Fibroblast of the aortic adventitia (primary cell): ENCODE results near the gene RAB1B. TPM values are rescaled to one million over a fixed set of nuclear protein-coding genes. Genes with fewer than 3 reads are reported as not detected.

Source experiments
- DNase-seq: peaks from one replicate; pipeline ENCODE4 v3.0.0-alpha.2; 2010; ENCODE audit warnings: low read depth
- H3K4me3 ChIP-seq: 2 replicates; pipeline ENCODE4 v1.5.1; 2011; ENCODE audit warnings: low read depth, mild to moderate bottlenecking, control low read depth, low read length, moderate library complexity
- total RNA-seq: library from RNA; depleted of rRNA; stranded (reverse); fragments of >200 nt; gene quantifications from 2 replicates; pipeline ENCODE4 v1.2.3, GENCODE V29; 2012; ENCODE audit warnings: low replicate concordance
- TF ChIP-seq, protein P1 (sequence below): IDR thresholded peaks from 2 replicates; pipeline ENCODE4 v1.5.1; 2011; ENCODE audit warnings: mild to moderate bottlenecking, low read length, control low read depth, inconsistent platforms; ENCODE audit not compliant: insufficient read depth

The RAB1B gene
- total RNA-seq, 1 donor: 85.1 TPM

DNA sequence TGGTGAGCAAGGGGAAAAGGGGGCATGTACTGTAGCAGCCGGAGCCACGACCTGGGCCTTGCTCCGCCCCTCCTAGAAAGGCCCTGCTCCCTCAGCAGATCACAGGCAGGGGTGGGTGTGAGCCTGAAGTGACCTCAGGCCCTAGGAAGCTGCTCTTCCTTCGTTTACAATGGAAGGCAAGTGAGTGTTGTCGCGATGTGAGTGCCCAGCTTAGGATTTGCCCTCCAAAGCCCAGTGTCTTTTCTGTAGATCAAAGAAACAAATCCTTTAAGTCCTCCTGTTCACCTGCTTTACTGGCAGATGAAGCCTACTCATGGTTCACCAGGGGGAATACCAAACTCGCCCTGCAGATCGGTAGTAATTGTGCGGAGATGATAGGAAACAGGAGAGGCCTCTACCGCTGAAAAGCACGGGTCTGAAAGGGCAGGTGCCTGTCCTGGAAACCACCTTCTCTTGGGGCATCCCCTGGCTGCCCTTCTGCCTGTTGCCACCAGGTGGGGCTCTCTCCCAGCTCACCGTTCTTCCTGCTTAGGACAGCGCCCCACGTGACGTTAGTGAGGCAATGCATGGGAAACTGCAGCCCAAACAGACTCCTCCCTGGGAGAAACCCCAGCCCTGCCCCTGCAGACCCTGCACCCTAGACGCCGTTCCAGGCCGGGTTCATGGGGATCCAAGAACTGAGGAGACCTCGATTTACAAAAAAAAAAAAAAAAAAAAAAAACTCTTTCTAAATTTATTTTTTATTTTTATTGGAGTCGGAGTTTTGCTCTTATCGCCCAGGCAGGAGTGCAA, 45.9 kb upstream of the RAB1B start:
- TF ChIP-seq, protein P1, sequence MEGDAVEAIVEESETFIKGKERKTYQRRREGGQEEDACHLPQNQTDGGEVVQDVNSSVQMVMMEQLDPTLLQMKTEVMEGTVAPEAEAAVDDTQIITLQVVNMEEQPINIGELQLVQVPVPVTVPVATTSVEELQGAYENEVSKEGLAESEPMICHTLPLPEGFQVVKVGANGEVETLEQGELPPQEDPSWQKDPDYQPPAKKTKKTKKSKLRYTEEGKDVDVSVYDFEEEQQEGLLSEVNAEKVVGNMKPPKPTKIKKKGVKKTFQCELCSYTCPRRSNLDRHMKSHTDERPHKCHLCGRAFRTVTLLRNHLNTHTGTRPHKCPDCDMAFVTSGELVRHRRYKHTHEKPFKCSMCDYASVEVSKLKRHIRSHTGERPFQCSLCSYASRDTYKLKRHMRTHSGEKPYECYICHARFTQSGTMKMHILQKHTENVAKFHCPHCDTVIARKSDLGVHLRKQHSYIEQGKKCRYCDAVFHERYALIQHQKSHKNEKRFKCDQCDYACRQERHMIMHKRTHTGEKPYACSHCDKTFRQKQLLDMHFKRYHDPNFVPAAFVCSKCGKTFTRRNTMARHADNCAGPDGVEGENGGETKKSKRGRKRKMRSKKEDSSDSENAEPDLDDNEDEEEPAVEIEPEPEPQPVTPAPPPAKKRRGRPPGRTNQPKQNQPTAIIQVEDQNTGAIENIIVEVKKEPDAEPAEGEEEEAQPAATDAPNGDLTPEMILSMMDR: peak; percentile 100
- DNase-seq: peak; percentile 92
- H3K4me3 ChIP-seq: no peak overlapping the region

DNA sequence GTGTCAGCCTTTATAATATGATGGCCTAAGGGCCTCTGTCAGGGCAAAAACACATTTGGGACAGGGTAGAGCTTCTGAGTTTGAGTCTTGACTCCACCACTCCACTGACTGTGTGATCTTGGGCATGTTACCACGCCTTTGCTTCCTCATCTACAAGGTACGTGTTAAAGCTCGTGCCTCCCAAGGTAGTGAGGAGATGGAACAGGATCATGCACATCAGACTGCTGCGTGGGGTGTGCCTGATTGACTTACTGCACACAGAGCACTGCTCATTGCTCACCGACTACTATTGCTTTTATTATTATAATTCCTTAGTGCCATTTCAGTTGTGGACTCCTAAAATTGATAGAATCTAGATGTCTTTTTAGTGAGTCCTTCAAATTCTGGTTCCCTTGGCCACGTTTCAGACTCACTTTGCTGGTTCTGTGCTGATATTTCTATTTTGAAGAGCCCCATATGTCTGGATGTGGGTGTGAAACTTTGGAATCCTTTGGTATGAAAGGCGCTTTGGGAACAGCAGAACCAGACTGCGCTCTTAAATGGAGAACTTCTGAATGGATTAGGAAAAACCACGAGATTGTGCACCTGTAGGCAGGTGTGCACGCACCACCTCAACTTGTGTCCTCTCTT, 44.1 kb upstream of the RAB1B start:
- no peak overlapping the region for H3K4me3 ChIP-seq
- DNase-seq: no peak
- TF ChIP-seq, protein P1: no peak

DNA sequence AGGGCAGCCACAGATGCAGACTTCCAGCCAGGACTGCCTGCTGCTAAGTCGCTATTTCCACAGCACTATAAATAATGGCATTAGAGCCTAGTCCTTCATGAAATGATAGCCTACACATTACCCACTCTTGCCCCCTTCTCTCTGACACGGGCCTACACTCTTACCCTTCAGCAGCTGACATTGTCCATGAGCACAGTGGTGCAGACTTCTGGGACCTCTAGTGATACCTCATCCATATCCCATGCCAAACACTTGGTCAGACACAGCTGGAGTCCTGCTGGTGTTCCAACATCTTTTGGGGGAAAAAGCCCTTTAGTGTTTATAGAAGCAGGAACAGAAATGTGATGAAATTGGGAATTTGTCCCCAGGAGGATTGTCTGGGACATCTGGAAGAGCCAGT, 43.4 kb upstream of the RAB1B start:
- H3K4me3 ChIP-seq: no peak overlapping the region
- DNase-seq: no peak
- TF ChIP-seq, protein P1: no peak

DNA sequence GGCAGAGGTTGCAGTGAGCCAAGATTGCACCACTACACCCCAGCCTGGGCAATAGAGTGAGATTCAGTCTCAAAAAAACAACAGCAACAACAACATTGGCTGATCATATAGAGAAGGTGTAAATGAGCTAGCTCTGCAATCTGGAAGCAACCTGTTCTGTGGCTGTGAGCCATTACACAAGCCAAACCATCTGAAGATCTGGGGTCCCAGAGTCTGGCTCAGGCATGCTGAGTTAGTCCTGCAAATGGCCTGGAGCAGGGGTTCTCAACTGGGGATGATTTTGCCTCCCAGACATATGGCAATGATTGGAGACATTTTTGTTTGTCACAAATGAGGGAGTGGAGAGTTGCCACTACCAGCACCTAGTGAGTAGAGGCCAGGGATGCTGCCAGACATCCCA, 42.3 kb upstream of the RAB1B start:
- no peak for DNase-seq
- TF ChIP-seq, protein P1: no peak
- no peak overlapping the region for H3K4me3 ChIP-seq

DNA sequence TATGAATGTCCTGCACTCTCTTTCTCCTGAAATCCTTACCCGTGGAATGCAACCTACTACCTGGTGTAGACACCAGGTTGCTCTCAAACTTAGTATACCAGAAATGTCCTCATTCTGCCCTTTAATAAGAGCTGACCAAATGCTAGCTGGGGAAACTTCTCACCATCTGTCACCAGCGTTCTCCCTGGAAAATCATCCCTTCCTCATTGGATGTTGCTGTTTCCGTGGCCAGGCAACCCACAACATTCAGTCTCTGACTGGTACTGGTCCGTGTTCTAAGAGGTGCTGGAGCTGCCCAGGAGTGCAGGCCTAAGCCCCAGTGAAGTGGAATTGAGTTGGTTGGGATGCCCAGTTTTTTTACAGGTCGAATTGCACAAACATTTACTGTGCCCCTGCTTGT, 40.7 kb upstream of the RAB1B start:
- no peak for DNase-seq
- H3K4me3 ChIP-seq: no peak overlapping the region
- TF ChIP-seq, protein P1: no peak

DNA sequence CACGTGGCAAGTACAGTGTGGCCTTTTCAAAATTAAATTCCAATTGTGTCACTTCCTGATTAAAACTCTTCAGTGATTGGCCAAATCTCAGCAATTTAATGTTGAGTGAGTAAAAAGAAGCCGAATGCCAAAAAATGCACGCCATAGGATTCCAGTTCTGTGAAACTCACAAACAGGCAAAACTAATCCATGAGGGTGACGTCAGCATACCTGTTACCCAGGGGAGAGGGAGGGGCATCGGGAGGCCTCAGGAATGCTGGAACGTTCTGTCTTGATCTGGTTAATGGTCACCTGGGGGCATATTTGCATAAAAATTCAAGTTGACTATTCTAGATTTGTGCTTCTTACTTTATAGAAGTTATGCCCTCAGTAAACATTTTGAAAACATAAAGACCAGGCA, 39.9 kb upstream of the RAB1B start:
- no peak for DNase-seq
- TF ChIP-seq, protein P1: no peak
- H3K4me3 ChIP-seq: no peak overlapping the region
